Activated T-cell treated with anti-CD3 and anti-CD28 coated beads for 1 hour (primary cell): ENCODE results near the gene SCAPER.
"Not testable (repeated sequence)": the region's sequence is repeated elsewhere in the genome, so short reads cannot be mapped to it uniquely, and the experiment has no call there.

Experiments
- DNase-seq: peaks from one replicate; pipeline ENCODE4 v3.0.0-alpha.2; 2020; ENCODE audit warnings: low read depth

Gene SCAPER

DNA sequence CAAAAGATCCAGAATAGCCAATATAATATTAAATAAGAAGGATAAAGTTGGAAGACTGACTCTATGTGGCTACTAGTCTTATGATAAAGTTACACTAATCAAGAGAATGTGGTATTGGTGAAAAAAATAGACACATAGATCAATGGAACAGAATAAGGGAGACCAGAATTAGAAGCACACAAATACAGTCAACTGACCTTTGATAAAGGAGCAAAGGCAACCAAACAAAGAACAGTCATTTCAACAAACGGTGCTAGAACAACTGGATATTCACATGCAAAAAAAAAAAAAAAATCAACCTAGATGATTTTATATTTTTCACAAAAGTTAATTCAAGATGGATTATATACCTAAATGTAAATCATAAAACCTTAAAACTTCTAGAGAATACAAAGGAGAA is 422.1 kb downstream of the SCAPER start:
- DNase-seq = no peak

DNA sequence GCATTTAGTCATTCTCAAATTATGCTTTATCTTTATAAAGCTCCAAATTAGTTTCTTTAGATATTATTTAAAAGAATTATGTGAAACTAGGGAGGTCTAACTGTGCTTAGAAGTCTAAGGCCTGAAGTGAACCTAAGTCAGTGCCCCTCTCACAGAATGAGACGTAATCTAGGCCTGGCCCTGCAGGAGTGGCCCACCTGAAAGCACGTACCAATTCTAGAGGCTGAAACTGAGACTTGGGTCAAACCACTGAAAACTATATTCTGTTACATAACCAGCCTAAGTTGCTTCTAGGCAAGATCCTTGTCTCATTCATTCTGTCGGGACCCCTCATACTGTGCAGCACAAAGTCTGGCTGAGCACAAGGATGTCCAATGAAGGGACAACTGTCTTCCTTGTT is 424.9 kb downstream of the SCAPER start:
- no peak for DNase-seq

GRCh38 chr15:76470691-76471090 is 434.4 kb downstream of the SCAPER start:
- DNase-seq = no peak

GRCh38 chr15:76468722-76469121 is 436.4 kb downstream of the SCAPER start:
- no peak for DNase-seq

DNA sequence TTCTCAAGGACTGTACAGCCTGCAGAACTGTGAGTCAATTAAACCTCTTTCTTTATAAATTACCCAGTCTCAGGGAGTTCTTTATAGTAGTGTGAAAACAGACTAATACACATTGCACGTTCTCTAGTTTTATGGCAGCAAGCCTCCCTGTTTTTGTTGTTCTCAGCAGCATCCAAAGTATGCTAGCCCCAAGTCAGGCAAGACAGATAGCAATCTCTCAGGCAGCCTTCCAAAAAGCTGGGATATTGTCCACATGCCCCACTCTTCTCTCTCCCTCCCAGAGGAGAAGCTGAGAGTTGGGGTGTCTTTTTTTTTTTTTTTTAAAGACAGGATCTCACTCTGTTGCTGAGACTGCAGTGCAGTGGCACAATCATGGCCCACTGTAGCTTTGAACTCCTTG is 438.0 kb downstream of the SCAPER start:
- DNase-seq = no peak

DNA sequence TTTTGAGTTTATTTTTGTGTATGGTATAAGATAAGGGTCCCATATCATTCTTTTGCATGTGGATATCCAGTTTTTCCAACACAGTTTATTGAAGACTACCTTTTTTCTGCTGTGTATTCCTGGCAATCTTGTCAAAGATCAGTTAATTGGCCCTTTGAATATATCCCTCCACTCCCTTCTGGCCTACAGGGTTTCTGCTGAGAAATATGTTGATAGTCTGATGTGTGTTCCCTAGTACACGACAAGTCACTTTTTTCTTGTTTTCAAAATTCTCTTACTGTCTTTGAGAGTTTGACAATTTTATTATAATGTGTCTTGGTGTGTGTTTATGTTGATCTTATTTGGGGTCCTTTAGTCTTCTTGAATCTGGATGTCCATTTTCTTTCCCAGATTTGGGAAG is 439.4 kb downstream of the SCAPER start:
- DNase-seq = no peak

DNA sequence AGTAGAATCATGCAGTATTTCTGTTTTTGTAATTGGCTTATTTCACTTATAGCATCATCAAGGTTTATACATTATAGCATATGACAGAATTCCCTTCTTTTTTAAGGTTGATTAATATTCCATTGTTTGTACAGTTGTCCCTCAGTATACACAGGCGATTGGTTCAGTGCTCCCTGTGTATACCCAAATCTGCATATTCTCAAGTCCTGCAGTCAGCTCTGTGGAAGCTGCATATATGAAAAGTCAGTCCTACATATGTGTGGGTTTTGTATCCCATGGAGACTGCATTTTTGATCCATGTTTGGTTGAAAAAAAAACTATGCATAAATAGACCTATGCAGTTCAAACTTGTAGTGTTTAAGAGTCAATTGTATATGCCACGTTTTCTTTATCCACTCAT is 440.9 kb downstream of the SCAPER start:
- no peak for DNase-seq

- no peak for DNase-seq
Observed at GRCh38 chr15:76460871-76461270, 444.3 kb downstream of the SCAPER start.

DNA sequence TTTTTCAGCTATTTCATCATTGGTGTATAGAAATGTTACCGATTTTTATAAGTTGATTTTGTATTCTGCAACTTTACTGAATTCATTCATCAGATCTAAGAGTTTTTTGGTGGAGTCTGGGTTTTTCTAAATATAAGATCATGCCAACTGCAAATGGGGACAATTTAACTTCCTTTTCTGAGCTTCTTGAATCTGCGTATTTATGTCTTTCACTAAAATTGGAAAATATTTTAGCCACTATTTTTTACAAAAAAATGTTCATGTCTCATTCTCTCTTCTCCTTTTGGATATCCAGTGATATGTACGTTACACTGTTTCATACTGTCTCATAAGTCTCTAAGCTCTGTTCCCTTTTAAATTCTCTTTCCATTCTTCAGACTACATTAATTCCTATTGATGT is 444.8 kb downstream of the SCAPER start:
- no peak for DNase-seq

- no peak for DNase-seq
Observed at GRCh38 chr15:76451540-76451939, 453.6 kb downstream of the SCAPER start.

DNA sequence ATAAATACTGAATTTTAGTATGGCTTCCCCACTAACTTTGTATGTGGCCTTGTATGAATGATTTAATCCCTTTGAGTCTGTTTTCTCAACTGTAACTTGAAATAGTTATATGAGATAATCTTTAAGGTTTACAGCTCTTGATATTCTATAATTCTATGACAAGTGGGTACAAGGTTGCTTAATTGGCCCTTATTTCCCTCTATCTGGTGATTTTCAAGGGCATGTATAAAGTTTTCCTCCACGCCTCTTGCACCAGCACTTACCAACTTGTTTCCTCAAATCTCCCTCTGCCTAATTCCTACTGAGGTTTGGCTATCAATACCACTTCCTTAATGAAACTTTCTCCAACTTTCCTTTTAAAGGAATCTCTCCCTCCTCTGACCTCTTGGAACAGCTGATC is 455.7 kb downstream of the SCAPER start:
- no peak for DNase-seq

GRCh38 chr15:76448755-76449154 is 456.4 kb downstream of the SCAPER start:
- no peak for DNase-seq

- DNase-seq = no peak
Observed at GRCh38 chr15:76447728-76448441, 457.3 kb downstream of the SCAPER start.

- no peak for DNase-seq
Observed at GRCh38 chr15:76440441-76440840, 464.7 kb downstream of the SCAPER start.

- DNase-seq = no peak
Observed at GRCh38 chr15:76439542-76439941, 465.6 kb downstream of the SCAPER start.

GRCh38 chr15:76433798-76434400 is 471.2 kb downstream of the SCAPER start:
- DNase-seq = no peak

DNA sequence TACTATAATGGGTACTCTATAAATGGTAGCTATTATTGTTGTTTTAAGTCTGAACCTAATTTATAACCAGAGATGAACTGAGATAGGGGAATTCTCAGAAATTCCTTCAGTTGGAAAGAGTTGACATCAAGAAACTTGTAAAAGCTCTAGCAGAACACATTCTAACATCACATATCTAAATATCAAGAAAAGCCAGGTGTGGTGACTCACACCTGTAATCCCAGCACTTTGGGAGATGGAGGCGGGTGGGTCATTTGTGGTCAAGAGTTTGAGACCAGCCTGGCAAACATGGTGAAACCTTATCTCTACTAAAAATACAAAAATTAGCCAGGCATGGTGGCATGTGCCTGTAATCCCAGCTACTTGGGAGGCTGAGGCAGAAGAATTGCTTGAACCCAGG is 472.1 kb downstream of the SCAPER start:
- DNase-seq = not testable (repeated sequence)

- DNase-seq = no peak
Observed at GRCh38 chr15:76432604-76433003, 472.5 kb downstream of the SCAPER start.

DNA sequence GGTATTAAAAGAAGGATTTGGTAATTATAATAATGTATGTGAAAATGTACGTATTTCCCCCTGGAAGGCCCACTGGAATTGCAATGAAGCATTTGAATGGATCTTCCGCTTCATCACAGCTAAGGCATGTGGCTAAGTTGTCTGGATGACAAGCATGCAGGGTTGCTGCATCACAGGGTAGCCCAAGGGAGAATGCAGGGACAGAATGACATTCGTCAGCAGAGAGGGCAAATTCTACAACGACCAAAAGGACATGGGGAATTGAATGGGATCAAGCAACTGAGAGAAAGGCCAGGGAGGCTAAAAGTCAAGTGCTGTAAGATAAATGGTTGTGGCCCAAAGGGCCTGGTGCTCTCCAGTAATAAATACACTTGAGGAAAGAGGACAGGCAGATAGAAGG is 473.2 kb downstream of the SCAPER start:
- no peak for DNase-seq

DNA sequence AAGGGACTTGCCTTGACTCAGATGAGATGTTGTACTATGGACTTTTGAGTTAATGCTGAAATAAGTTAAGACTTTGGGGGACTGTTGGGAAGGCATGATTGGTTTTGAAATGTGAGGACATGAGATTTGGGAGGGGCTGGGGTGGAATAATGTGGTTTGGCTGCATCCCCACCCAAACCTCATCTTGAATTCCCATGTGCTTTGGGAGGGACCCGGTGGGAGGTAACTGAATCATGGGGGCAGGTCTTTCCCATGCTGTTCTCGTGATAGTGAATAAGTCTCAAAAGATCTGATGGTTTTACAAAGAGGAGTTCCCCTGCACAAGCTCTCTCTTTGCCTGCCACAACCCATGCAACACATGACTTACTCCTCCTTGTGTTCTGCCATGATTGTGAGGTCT is 474.4 kb downstream of the SCAPER start:
- not testable (repeated sequence) for DNase-seq

DNA sequence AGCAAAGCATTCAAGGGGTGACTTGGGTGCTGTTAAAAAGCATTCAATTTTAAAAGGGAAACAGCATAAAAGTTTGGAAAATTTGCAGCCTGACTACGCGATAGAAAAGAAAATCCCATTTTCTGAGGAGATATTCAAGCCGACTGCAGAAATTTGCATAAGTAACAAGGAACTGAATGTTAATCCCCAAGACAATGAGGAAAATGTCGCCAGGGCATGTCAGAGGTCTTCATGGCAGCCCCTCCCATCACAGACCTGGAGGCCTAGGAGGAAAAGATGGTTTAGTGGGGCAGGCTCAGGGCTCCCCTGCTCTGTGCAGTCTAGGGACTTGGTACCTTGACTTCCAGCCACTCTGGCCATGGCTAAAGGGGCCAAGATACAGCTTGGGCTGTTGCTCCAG is 475.5 kb downstream of the SCAPER start:
- no peak for DNase-seq

GRCh38 chr15:76426941-76427340 is 478.2 kb downstream of the SCAPER start:
- DNase-seq = no peak

- no peak for DNase-seq
Observed at GRCh38 chr15:76418352-76419140, 486.6 kb downstream of the SCAPER start.
